AG09319 (cell line): Measurements from ENCODE around the gene SRRM1.

Source experiments
- DNase-seq: peaks from one replicate; pipeline ENCODE4 v3.0.0-alpha.2; 2010; ENCODE audit warnings: low read depth; ENCODE audit errors: extremely low read depth
- TF ChIP-seq, protein P1 (sequence below): IDR thresholded peaks from 2 replicates; pipeline ENCODE4 v1.5.1; 2011; ENCODE audit warnings: low read depth, mild to moderate bottlenecking, inconsistent platforms, low read length, moderate library complexity

Gene SRRM1

DNA sequence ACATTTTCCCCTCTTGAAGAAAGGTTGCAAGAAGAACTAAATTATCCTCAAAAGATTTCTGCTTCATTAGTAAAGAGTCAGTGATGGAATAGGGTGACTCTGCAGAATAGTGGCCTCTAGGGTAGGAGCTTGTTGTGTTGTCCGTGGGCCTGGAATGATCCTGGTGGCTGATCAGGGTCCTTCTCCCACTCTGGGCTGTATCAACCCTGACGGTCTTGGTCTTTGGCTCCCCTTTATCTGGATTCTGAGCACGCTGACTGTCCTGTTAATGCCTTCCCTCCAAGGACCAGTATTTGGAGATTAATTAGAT, 36.9 kb upstream of the SRRM1 start:
- DNase-seq = no peak
- TF ChIP-seq, protein P1, sequence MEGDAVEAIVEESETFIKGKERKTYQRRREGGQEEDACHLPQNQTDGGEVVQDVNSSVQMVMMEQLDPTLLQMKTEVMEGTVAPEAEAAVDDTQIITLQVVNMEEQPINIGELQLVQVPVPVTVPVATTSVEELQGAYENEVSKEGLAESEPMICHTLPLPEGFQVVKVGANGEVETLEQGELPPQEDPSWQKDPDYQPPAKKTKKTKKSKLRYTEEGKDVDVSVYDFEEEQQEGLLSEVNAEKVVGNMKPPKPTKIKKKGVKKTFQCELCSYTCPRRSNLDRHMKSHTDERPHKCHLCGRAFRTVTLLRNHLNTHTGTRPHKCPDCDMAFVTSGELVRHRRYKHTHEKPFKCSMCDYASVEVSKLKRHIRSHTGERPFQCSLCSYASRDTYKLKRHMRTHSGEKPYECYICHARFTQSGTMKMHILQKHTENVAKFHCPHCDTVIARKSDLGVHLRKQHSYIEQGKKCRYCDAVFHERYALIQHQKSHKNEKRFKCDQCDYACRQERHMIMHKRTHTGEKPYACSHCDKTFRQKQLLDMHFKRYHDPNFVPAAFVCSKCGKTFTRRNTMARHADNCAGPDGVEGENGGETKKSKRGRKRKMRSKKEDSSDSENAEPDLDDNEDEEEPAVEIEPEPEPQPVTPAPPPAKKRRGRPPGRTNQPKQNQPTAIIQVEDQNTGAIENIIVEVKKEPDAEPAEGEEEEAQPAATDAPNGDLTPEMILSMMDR = no peak

GRCh38 chr1:24606621-24607020, 36.5 kb upstream of the SRRM1 start:
- no peak for DNase-seq
- TF ChIP-seq, protein P1 = no peak

- TF ChIP-seq, protein P1 = no peak
These were observed 33.1 kb upstream of the SRRM1 start for GRCh38 chr1:24609949-24610517.

GRCh38 chr1:24619376-24619775, 23.7 kb upstream of the SRRM1 start:
- TF ChIP-seq, protein P1 = no peak
- no peak for DNase-seq

More at GRCh38 chr1:24609949-24610517, 33.1 kb upstream of the SRRM1 start:
- DNase-seq = no peak

DNA sequence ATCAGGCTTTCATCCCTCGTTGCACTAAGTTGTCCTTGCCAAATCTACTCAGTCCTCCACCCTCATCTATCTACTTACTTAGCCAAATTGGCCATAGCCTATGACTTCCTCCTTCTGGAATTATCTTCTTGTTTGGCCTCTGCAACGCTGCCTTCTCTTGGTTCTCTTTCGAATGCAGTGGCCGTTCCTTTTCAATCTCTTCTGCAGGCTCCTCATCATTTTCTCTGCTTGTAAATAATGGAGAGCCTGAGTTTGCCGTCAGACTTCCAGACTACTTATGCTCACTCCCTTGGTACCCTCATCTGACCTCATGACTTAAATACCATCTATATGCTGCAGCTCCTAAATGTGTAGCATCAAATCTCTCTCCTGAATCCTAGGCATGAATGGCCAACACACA, 22.4 kb upstream of the SRRM1 start:
- TF ChIP-seq, protein P1 = no peak
- no peak for DNase-seq

GRCh38 chr1:24621121-24621520, 22.0 kb upstream of the SRRM1 start:
- TF ChIP-seq, protein P1 = no peak
- no peak for DNase-seq

DNA sequence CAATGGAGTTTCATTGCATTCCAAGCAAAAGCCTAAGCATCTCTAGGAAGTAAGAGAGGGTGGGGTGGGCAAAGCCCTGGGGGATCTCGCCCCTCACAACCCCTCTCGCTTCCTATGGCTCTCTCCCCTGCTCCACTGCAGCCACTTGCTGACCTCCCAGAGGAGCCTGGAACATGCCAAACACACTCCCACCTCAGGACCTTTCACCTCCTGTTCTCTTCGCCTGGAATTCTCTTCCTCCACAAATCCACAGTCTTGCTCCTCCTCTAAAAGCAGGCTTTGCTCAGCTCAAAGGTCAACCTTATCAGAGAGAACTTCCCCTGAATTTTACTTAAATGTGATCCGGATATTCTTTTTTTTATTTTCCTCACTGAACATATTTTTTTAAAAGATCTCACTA, 20.9 kb upstream of the SRRM1 start:
- TF ChIP-seq, protein P1 = no peak
- no peak for DNase-seq
